ENCODE measurements around the gene CFAP61.

Gene CFAP61

GRCh38 chr20:20273286-20273685, 221.0 kb downstream of the CFAP61 start:
- no peak for DNase-seq (ENCODE audit: low read depth in 3 of 3)

GRCh38 chr20:20274821-20275220, 222.5 kb downstream of the CFAP61 start:
- DNase-seq (ENCODE audit: low read depth in 3 of 3) = no peak

GRCh38 chr20:20275636-20276035, 223.3 kb downstream of the CFAP61 start:
- no peak for DNase-seq (ENCODE audit: low read depth in 3 of 3)

- DNase-seq (ENCODE audit: low read depth in 3 of 3) = no peak
Measured at GRCh38 chr20:20276811-20277530, 224.6 kb downstream of the CFAP61 start.

GRCh38 chr20:20277894-20278335, 225.6 kb downstream of the CFAP61 start:
- DNase-seq (ENCODE audit: low read depth in 3 of 3) = no peak

- no peak for DNase-seq (ENCODE audit: low read depth in 3 of 3)
Measured at GRCh38 chr20:20286061-20286460, 233.7 kb downstream of the CFAP61 start.

GRCh38 chr20:20289331-20289730, 237.0 kb downstream of the CFAP61 start:
- DNase-seq (ENCODE audit: low read depth in 3 of 3) = no peak

- no peak for DNase-seq (ENCODE audit: low read depth in 3 of 3)
Measured at GRCh38 chr20:20292472-20292871, 240.1 kb downstream of the CFAP61 start.

GRCh38 chr20:20293141-20293540, 240.8 kb downstream of the CFAP61 start:
- DNase-seq (ENCODE audit: low read depth in 3 of 3) = no peak

- no peak for DNase-seq (ENCODE audit: low read depth in 3 of 3)
Measured at GRCh38 chr20:20293691-20294385, 241.5 kb downstream of the CFAP61 start.

- no peak for DNase-seq (ENCODE audit: low read depth in 3 of 3)
Measured at GRCh38 chr20:20295621-20296498, 243.5 kb downstream of the CFAP61 start.

- DNase-seq (ENCODE audit: low read depth in 3 of 3) = no peak
Measured at GRCh38 chr20:20297181-20297580, 244.8 kb downstream of the CFAP61 start.

GRCh38 chr20:20297752-20298151, 245.4 kb downstream of the CFAP61 start:
- DNase-seq (ENCODE audit: low read depth in 3 of 3) = no peak

- DNase-seq (ENCODE audit: low read depth in 3 of 3) = no peak
Measured at GRCh38 chr20:20299904-20300303, 247.6 kb downstream of the CFAP61 start.

- DNase-seq (ENCODE audit: low read depth in 3 of 3) = no peak
Measured at GRCh38 chr20:20303320-20303719, 251.0 kb downstream of the CFAP61 start.

- no peak for DNase-seq (ENCODE audit: low read depth in 3 of 3)
Measured at GRCh38 chr20:20303742-20304141, 251.4 kb downstream of the CFAP61 start.

- DNase-seq (ENCODE audit: low read depth in 3 of 3) = no peak
Measured at GRCh38 chr20:20304942-20305341, 252.6 kb downstream of the CFAP61 start.

GRCh38 chr20:20312562-20312961, 260.2 kb downstream of the CFAP61 start:
- no peak for DNase-seq (ENCODE audit: low read depth in 3 of 3)

GRCh38 chr20:20317195-20317594, 264.9 kb downstream of the CFAP61 start:
- DNase-seq (ENCODE audit: low read depth in 3 of 3) = no peak

GRCh38 chr20:20317621-20318364, 265.5 kb downstream of the CFAP61 start:
- DNase-seq (ENCODE audit: low read depth in 3 of 3) = no peak

- DNase-seq (ENCODE audit: low read depth in 3 of 3) = no peak
Measured at GRCh38 chr20:20318365-20319161, 266.2 kb downstream of the CFAP61 start.
